Heart right ventricle (tissue), 16 donors: ENCODE results near the gene RAB33B. TPM values are rescaled to one million over a fixed set of nuclear protein-coding genes. Genes with fewer than 3 reads are reported as not detected.
"Not testable (repeated sequence)": the region's sequence is repeated elsewhere in the genome, so short reads cannot be mapped to it uniquely, and the experiment has no call there.

Experiments
- ATAC-seq, 8 donors: fragments of 200-7000 bp; cut with Tn5 transposase; one replicate each; pipeline ENCODE4 v1.9.1; 2020; ENCODE audit warnings: mild to moderate bottlenecking in 8 of 8, moderate library complexity in 8 of 8, moderate number of reproducible peaks in 1 of 8
- DNase-seq, 2 donors: peaks; one replicate each; pipeline ENCODE4 v3.0.0-alpha.2; 2020
- H3K27ac ChIP-seq, 10 donors: fragments of 200-600 bp; sonication (generic) in 2 of 10; one replicate each; pipeline versions ENCODE4 v1.5.0 to v1.8.0; 2020 to 2022; ENCODE audit warnings: mild to moderate bottlenecking in 3 of 10
- H3K27me3 ChIP-seq, 7 donors: fragments of 200-600 bp; one replicate each; pipeline ENCODE4 v1.8.0; 2021 to 2022; ENCODE audit warnings: mild to moderate bottlenecking in 2 of 7
- H3K36me3 ChIP-seq, 9 donors: fragments of 200-600 bp; sonication (generic) in 1 of 9; one replicate each; pipeline versions ENCODE4 v1.5.0 to v1.8.0; 2020 to 2022; ENCODE audit warnings: mild to moderate bottlenecking in 2 of 9
- H3K4me1 ChIP-seq, 9 donors: fragments of 200-600 bp; sonication (generic) in 1 of 9; one replicate each; pipeline versions ENCODE4 v1.5.0 to v1.8.0; 2020 to 2022; ENCODE audit warnings: mild to moderate bottlenecking in 4 of 9
- H3K4me3 ChIP-seq, 10 donors: fragments of 200-600 bp; sonication (generic) in 2 of 10; one replicate each; pipeline versions ENCODE4 v1.5.0 to v1.8.0; 2020 to 2022; ENCODE audit warnings: mild to moderate bottlenecking in 7 of 10, moderate library complexity in 2 of 10
- H3K9me3 ChIP-seq, 11 donors: fragments of 200-600 bp in 10 of 11; sonication (generic) in 2 of 11; one replicate each; pipeline versions ENCODE4 v1.5.0 to v1.8.0; 2013 to 2022; ENCODE audit warnings: mild to moderate bottlenecking in 2 of 11, control low read depth in 1 of 11, moderate library complexity in 1 of 11
- CTCF ChIP-seq, 9 donors: fragments of 200-600 bp; sonication (generic) in 2 of 9; IDR thresholded peaks; one replicate each; pipeline versions ENCODE4 v1.5.0 to v1.8.0; 2021 to 2022; ENCODE audit warnings: antibody characterized with exemption in 9 of 9, mild to moderate bottlenecking in 5 of 9, moderate library complexity in 1 of 9
- WGBS, 2 donors: extraction: QIAGEN DNeasy Blood & Tissue Kit; methylation state at CpG; one replicate each; pipeline ENCODE4 v1.1.7; 2013; ENCODE audit warnings: inconsistent platforms in 1 of 2; 5-methylcytosine and 5-hydroxymethylcytosine counted together
- intact Hi-C, 10 donors: fragments of 100-400 bp; cut with DNase I; formaldehyde crosslinking; loops; one replicate each; pipeline versions ENCODE4 v1.11.1 to v1.14.2; 2022
- polyA plus RNA-seq, 2 donors: library from polyadenylated mRNA; stranded (reverse); fragments of 200-250 nt; gene quantifications; one replicate each; pipeline ENCODE4 v1.2.3, GENCODE V29; 2013
- total RNA-seq, 10 donors: library from RNA; stranded (reverse); fragmentation: NEBNext Ultra II Directional in 3 of 10; extraction: Animal tissue kit (Norgen Biotek cat#: 25700) in 3 of 10; gene quantifications; one replicate each; pipeline versions ENCODE4 v1.2.1 to v1.2.4, GENCODE V29; 2021 to 2023
- donor health status: Arrhythmogenic right ventricular cardiomyopathy.
- donor health status: ischemic (EF 13 %, LVEDD 7.1; RV severe dilation, severe dysfunction).
- donor health status: healthy with polysubstance abuse.
- donor health status: DM: no; HTN: yes; CAD: no.
- donor health status: DM: no; HTN: no; CAD: no.
- donor health status: ischemic (EF 25% LVEDD 6.9; RV normal size, moderate dysfunction).
- donor health status: ischemic (EF 25% LVEDD 5.7; RV mildly dilated, moderate dysfunction).
- donor health status: healthy.
- donor health status: DM: yes; HTN: yes; CAD: no.
- donor health status: Ischemic cardiomyopathy.
- donor health status: ischemic (EF 35%, LVEDD 5.7; RV mildly dilated, moderate dysfunction).
- donor health status: nonischemic (EF 11% LVEDD 7.7; RV severe dilation, severe dysfunction).
- donor health status: DM: yes; HTN: yes; CAD: no.
- donor health status: PGD.
- donor health status: ischemic (EF 29% LVEDD 5.4; RV normal size, mild dysfunction).
- donor health status: nonischemic (EF 23%, LVEDD 6.1; RV moderate dilation, normal function).

The RAB33B gene
- total and polyA plus RNA-seq, 12 donors, result 2.4 to 7.5 (median 6.6) TPM

DNA sequence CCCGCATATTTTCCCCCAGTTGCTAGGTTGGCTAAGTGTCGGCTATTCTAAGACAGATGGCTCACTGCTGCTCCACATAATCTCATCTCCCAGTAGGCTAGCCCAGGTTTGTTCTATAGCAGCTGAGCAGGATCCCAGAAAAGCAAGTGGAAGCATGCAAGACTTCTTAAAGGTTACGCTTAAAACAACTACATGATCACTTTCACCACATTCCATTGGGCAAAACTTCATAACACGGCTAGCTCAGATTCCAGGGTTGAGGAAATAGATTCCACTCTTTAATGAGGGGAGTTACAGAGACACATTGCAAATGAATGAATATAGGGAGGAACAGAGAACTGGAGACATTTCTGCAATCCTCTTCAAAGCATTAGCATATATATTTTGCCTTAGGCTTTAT is 12.9 kb upstream of the RAB33B start:
- 96 to 99% methylated on average over 4 of the region's 4 CpGs for WGBS, 2 donors
- no peaks in the 10 kb centered on the region for H3K27me3 ChIP-seq
- H3K36me3 ChIP-seq, result peaks cover 0 to 25% (median 0%) of the 10 kb centered on the region in 9 donors
- peaks cover 0 to 49% (median 15%) of the 10 kb centered on the region in 11 donors for H3K9me3 ChIP-seq
- H3K4me3 ChIP-seq, result no peak overlapping the region
- no peak overlapping the region for H3K27ac ChIP-seq
- intact Hi-C loops, result no loop called here
- ATAC-seq, result no peak
- TF ChIP-seq CTCF (IDR thresholded peaks at IDR 0.05), result no peak
- DNase-seq, result no peak
- H3K4me1 ChIP-seq, result no peaks in the 10 kb centered on the region

DNA sequence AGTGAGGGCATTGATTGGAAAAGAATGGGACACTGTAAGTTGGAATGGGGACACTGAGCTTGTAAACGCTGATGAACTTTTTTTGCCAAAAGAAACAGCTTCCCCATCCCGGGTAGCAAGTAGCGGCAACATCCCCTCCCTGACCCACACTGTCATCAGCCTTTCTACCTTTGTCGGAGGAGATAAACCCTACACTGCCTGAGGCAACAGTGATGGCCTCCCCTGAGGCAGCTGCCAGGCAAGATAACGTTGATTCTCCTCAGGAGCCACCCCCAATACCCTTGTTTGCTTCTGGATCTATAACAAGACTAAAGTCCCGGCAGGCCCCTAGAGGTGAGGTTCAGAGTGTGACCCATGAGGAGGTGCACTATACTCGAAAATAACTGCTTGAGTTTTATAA is 10.3 kb upstream of the RAB33B start:
- no peak for TF ChIP-seq CTCF (IDR thresholded peaks at IDR 0.05)
- peaks cover 0 to 24% (median 5%) of the 10 kb centered on the region in 11 donors for H3K9me3 ChIP-seq
- 75 to 82% methylated on average over 7 of the region's 7 CpGs for WGBS, 2 donors
- no peaks in the 10 kb centered on the region for H3K4me1 ChIP-seq
- H3K4me3 ChIP-seq, result no peak overlapping the region
- H3K36me3 ChIP-seq, result no peaks in the 10 kb centered on the region
- intact Hi-C loops, result no loop called here
- H3K27me3 ChIP-seq, result no peaks in the 10 kb centered on the region
- ATAC-seq, result no peak
- no peak overlapping the region for H3K27ac ChIP-seq
- DNase-seq, result no peak

DNA sequence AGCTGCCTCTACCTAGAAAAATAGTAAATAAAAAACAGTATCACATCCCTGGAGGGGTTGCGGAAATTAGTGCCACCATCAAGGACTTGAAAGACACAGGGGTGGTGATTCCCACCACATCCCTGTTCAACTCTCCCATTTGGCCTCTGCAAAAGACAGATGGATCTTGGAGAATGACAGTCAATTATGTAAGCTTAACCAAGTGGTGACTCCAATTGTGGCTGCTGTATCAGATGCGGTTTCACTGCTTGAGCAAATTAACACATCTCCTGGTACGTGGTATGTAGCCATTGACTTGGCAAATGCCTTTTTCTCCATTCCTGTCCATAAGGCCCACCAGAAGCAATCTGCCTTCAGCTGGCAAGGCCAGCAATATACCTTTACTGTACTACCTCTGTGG is 9.0 kb upstream of the RAB33B start:
- H3K36me3 ChIP-seq, H3K4me1 ChIP-seq, intact Hi-C loops, H3K27me3 ChIP-seq, H3K27ac ChIP-seq, H3K4me3 ChIP-seq, ATAC-seq, DNase-seq: not testable (repeated sequence)
- WGBS, 2 donors, result 64 to 65% methylated on average over 3 of the region's 3 CpGs
- peaks cover 0 to 12% (median 1%) of the 10 kb centered on the region in 11 donors for H3K9me3 ChIP-seq

DNA sequence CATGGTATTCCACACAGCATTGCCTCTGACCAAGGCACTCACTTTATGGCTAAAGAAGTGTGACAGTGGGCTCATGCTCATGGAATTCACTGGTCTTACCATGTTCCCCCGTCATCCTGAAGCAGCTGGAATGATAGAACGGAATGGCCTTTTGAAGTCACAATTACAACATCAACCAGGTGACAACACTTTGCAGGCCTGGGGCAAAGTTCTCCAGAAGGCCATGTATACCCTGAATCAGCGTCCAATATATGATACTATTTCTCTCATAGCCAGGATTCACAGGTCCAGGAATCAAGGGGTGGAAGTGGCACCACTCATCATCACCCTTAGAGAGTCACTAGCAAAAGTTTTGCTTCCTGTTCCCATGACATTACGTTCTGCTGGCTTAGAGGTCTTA is 6.8 kb upstream of the RAB33B start:
- H3K9me3 ChIP-seq, ATAC-seq, H3K4me1 ChIP-seq, H3K27me3 ChIP-seq, intact Hi-C loops, H3K27ac ChIP-seq, DNase-seq, H3K36me3 ChIP-seq, H3K4me3 ChIP-seq: not testable (repeated sequence)
- WGBS, 2 donors, result 92 to 95% methylated on average over 4 of the region's 4 CpGs

- WGBS, 2 donors, result 91 to 96% methylated on average over 2 of the region's 2 CpGs
- no peak for ATAC-seq
These were observed 3.3 kb upstream of the RAB33B start for GRCh38 chr4:139450586-139450985.

More at GRCh38 chr4:139450586-139450985, 3.3 kb upstream of the RAB33B start:
- H3K4me3 ChIP-seq, result no peak overlapping the region
- intact Hi-C loops, result loop anchor here in 4 of 10 donors (5.0 to 10.0 kb wide), 4 partner anchors 33 to 366 kb away; partner anchors contain the start of genes SETD7 (in 2 of the 4), NAA15 (in 1 of the 4) and NDUFC1 (in 1 of the 4)
- no peak overlapping the region for H3K27ac ChIP-seq
- no peak for DNase-seq
- TF ChIP-seq CTCF (IDR thresholded peaks at IDR 0.05), result no peak
- no peaks in the 10 kb centered on the region for H3K36me3 ChIP-seq
- H3K4me1 ChIP-seq, result peaks cover 4 to 27% (median 20%) of the 10 kb centered on the region in 9 donors
- H3K27me3 ChIP-seq, result no peaks in the 10 kb centered on the region
- no peaks in the 10 kb centered on the region for H3K9me3 ChIP-seq
